Kidney tubule cell (primary cell): ENCODE results near the gene MED27.
A peak's percentile ranks its signal among the peaks of the same experiment; 100 is the strongest.

Experiments
- DNase-seq: peaks from one replicate; pipeline ENCODE4 v3.0.0-alpha.2; 2018; ENCODE audit warnings: low spot score

The MED27 gene

GRCh38 chr9:131835151-131835910, 244.3 kb downstream of the MED27 start:
- no peak for DNase-seq

DNA sequence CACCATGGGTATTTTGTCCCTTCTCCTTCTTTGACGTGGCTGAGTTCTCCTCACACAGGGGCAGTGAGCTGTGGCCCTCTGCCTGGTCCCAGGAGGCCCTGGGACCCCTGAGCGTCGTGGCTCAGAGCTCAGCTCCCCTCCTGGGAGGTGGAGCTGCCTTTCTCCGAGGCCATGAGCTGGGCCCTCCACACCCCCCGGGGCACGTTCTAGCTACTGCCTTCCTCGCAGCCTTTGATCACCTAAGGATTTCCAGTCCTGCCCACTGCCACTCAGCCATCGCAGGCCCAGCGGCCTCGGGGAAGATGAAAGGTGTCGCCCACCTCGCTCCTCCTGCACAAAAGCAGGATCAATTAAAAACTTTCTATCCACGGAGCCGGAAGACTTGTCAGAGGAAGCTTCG, 244.9 kb downstream of the MED27 start:
- no peak for DNase-seq

DNA sequence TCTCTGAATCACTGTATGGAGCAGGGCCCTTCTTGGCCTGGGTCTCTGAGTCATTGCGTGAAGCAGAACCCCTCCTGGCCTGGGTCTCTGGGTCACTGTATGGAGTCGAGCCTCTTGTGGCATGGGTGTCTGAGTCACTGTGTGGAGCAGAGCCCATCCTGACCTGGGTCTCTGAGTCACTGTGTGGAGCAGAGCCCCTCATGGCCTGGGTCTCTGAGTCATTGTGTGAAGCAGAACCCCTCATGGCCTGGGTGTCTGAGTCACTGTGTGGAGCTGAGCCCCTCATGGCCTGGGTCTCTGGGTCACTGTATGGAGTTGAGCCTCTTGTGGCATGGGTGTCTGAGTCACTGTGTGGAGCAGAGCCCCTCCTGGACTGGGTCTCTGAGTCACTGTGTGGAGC, 245.8 kb downstream of the MED27 start:
- DNase-seq = peak; percentile 71

GRCh38 chr9:131833083-131833482, 246.6 kb downstream of the MED27 start:
- no peak for DNase-seq

- DNase-seq = no peak
Measured at GRCh38 chr9:131831380-131832165, 248.1 kb downstream of the MED27 start.

- DNase-seq = no peak
Measured at GRCh38 chr9:131827821-131828369, 251.8 kb downstream of the MED27 start.

DNA sequence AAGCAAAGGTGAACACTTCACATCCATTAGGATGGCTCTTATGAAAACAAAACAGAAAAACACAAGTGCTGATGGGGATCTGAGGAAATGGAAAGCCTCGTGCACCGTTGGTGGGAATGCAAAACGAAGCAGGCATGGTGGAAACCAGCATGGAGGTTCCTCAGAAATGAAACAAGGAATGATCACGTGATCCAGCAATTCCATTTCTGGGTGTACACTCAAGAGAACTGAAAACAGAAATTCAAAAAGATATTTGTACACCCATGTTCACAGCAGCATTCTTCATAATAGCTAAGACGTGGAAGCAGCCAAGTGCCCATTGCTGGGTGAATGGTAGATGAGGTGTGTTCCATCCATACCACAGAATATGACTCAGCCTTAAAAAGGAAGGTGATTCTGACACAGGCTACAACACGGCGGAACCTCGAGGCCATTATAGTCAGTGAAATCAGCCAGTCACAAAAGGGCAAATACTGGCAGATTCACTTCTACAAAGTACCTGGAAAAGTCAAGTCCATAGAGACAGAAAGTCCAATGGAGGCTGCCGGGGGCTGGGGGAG, 252.6 kb downstream of the MED27 start:
- peak; percentile 9 for DNase-seq

DNA sequence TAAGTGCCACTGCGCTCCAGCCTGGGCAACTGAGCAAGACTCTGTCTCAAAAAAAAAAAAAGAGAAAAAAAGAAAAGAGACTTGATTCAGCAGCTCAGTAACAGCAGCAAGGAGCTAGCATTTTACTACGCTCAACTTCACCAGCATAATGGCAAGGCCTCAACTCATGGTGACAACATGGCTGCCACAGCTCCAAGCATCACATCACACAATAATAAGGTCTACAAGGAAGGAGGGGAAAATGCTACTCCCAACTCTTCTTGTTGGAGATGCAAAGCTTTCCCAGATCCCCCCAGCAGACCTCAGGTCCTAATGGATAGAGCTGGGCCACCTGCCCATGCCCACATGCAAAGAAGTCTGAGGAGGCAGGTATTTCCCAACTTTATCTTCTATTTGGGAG, 253.6 kb downstream of the MED27 start:
- no peak for DNase-seq

- no peak for DNase-seq
Measured at GRCh38 chr9:131824953-131825495, 254.6 kb downstream of the MED27 start.

DNA sequence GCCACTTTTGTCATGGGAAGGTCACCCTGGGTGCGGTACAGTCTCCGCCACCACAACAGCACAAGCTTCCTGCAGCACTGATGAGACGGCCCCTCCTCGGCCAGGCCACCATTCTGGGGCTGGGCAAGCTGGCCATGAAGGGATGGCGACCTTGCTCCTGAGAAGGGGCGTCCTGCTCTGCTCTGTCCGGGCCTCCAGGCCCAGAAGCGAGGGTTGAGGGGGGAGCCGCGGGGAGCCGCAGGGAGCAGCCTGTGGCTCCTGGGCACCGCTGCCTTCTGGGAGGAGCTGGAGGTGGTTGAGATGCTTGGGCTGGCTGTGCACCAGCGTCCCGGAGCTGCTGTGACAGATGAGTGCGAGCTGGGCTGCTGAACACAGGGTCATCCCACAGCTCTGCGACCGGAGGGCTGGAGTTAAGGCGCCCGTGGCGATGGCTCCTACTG, 255.5 kb downstream of the MED27 start:
- DNase-seq = no peak

GRCh38 chr9:131823701-131824146, 255.9 kb downstream of the MED27 start:
- DNase-seq = no peak

GRCh38 chr9:131818089-131818488, 261.6 kb downstream of the MED27 start:
- DNase-seq = no peak

DNA sequence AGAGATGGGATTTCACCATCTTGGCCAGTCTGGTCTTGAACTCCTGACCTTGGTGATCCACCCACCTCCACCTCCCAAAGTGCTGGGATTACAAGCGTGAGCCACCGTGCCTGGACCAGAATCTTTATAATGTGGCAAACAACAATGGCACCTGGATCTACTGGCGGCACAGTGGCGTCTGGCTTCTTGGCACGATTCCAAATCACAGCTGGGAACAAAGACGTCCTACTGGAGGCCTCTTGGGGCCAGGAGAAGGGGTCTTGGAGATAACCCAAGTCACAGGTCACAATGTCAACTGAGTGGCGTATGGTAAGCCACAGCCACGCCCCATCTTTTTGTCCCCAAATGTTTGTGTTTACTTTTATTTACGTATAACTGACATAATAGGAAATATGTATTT, 262.0 kb downstream of the MED27 start:
- DNase-seq = no peak

DNA sequence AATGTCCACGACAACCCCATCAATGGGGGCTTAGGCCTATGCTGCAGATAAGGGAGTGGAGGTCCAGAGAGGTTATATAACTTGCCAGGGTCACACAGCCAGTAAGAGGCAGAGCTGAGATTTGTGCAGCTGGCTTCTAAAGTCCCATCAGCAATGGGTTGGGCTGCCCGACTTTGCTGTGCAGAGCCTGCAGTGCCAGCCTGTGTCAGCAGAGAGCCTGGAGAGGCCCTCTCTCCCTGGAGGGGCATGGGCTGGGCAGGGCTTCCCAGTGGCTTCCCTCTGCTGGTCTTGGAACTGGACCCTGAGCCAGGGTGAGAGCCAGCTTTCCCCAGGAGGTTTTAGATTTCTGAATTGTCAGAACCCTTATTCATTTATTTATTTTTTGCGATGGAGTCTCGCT, 262.6 kb downstream of the MED27 start:
- DNase-seq = no peak

GRCh38 chr9:131815970-131816873, 263.4 kb downstream of the MED27 start:
- DNase-seq = no peak

- DNase-seq = no peak
Measured at GRCh38 chr9:131814707-131815106, 265.0 kb downstream of the MED27 start.

GRCh38 chr9:131813116-131813515, 266.6 kb downstream of the MED27 start:
- peak; percentile 71 for DNase-seq

DNA sequence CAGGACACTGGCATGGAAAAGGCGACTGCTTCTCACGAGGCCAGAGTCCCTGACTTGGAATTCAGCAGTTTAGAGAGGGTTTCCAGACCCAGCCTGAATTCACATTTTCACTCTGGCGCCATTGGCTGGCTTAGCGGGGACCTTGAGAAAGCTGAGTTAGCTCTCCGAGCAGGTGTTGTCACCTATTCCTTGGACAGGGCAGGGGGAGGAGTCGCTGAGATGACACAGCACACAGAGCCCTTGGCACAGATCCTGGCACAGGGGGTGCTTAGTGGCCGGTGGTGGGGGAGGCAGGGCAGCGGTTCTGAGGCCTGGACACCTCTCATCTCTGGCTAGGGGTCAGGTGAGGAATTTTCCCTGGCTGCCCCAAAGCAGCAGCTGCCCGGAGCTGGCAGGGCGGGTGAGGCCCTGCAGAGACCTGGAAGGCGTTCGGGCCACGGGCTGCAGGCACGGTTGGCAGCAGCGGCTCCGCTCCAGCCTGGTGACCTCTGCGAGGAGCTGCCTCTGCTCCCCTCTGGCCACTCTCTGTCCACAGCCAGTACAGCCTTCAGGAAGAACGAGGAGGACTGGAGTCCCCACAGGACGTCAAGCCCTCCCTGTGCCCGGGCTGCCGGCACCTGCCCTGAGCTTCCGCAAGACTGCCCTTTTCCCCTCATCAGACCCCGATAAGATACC, 267.4 kb downstream of the MED27 start:
- DNase-seq = no peak

GRCh38 chr9:131811405-131811804, 268.3 kb downstream of the MED27 start:
- DNase-seq = no peak

GRCh38 chr9:131810351-131811170, 269.1 kb downstream of the MED27 start:
- DNase-seq = no peak
